NCI-H2029 treated with DMSO at 0.1 percent for 48 hours (cell line): ENCODE results near the gene RRP15.

ENCODE experiments used
- DNase-seq: peaks from one replicate; lab custom pipeline; 2025; lab: John Stamatoyannopoulos, UW

Gene RRP15

DNA sequence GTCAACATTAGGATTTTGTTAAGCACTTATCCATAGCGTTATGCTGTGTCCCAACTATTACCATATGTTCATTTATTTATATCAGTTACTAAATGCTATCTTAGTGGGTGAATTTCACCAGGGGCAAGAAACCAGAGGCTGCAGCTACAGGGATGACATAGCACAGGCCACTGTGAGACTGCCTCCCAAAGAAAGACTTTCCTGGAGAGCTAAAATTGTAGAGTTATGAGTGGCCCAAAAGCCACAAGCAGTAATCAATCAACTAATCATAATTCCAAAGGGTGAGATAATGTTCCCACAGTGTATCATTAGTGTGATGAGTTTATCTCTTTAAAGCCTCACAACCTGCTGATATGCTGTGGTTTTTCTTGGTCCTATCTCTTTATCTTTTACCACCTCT, 56.2 kb downstream of the RRP15 start:
- no peak for DNase-seq

DNA sequence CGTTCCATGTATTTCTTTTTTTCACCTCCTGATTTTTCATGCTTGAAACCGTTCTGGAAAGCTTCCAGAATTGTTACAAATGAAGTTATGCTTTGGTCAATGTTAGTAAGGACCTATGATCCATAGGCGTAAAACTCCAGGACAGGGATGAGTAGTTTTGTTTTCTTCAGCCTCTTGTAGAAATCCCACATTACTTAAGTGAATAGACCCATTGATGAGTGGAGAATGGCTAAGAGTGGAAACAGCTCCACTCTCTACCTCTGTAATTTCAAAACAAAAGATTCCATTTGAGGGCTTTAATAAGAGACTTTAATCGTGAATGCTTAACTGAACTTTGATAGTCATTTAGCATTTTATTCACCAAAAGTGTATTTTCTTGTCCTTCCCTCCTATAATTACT, 57.0 kb downstream of the RRP15 start:
- DNase-seq: no peak

- DNase-seq: peak; percentile 62
Measured at GRCh38 chr1:218344814-218345672, 60.0 kb downstream of the RRP15 start, which contains the start of gene TGFB2. TGFB2 (plus strand) TSS chr1:218345336; CDS start chr1:218346702, 1,366 bp downstream.

GRCh38 chr1:218345673-218346390, 60.7 kb downstream of the RRP15 start:
- DNase-seq: no peak

DNA sequence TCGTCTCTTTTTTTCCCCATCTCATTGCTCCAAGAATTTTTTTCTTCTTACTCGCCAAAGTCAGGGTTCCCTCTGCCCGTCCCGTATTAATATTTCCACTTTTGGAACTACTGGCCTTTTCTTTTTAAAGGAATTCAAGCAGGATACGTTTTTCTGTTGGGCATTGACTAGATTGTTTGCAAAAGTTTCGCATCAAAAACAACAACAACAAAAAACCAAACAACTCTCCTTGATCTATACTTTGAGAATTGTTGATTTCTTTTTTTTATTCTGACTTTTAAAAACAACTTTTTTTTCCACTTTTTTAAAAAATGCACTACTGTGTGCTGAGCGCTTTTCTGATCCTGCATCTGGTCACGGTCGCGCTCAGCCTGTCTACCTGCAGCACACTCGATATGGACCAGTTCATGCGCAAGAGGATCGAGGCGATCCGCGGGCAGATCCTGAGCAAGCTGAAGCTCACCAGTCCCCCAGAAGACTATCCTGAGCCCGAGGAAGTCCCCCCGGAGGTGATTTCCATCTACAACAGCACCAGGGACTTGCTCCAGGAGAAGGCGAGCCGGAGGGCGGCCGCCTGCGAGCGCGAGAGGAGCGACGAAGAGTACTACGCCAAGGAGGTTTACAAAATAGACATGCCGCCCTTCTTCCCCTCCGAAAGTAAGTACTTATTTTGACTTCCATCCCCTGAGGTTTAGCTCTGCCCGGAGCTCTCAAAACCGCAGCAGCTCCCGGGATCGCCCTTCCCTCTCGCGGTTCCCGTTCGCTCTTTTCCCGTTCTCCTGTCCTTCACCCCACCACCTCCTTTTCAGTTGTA, 61.5 kb downstream of the RRP15 start:
- DNase-seq: no peak

DNA sequence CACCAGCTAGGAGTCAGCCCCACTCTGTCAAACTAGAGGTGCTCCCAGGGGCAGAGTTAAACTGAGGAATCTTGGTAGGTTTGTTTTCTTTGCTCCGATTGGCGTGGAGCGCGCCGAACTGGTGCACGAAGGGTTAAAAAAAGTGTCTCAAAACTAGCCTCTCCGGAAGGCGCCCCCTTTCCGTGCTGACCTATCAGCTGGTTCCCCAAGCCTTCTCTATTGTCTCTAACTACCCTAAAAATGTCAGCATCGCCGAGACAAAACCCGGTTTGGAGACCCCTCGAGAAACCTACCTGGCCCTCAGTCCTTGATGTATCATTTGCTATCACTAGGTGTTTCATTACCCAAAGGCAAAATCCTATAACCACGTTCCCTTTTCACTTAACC, 62.2 kb downstream of the RRP15 start:
- no peak for DNase-seq

- DNase-seq: peak; percentile 54
Measured at GRCh38 chr1:218347723-218348627, 62.9 kb downstream of the RRP15 start.

GRCh38 chr1:218348628-218349071, 63.6 kb downstream of the RRP15 start:
- peak; percentile 68 for DNase-seq

- DNase-seq: no peak
Measured at GRCh38 chr1:218349348-218350034, 64.4 kb downstream of the RRP15 start.

GRCh38 chr1:218350035-218350525, 65.0 kb downstream of the RRP15 start:
- DNase-seq: no peak

GRCh38 chr1:218350801-218351266, 65.7 kb downstream of the RRP15 start:
- DNase-seq: no peak

- DNase-seq: no peak
Measured at GRCh38 chr1:218351391-218352074, 66.4 kb downstream of the RRP15 start.

DNA sequence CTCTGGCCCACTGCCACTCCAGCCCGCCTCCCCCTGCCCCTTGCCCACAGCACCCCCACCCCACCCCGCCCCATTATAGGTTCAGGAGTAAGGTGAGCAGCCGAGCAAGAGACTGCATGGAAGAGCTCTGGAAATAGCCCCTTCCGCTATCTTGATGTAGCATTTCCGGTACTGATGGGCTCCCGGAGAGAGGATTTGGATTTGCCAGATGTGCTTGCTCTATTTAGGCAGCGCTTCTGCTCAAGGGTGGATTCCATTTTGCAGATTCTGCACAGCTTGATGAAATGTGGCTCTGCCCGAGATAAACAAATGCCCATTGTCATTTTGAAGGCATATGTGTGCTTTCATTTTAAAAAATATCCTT, 67.0 kb downstream of the RRP15 start:
- no peak for DNase-seq

- no peak for DNase-seq
Measured at GRCh38 chr1:218353656-218354055, 68.6 kb downstream of the RRP15 start.

DNA sequence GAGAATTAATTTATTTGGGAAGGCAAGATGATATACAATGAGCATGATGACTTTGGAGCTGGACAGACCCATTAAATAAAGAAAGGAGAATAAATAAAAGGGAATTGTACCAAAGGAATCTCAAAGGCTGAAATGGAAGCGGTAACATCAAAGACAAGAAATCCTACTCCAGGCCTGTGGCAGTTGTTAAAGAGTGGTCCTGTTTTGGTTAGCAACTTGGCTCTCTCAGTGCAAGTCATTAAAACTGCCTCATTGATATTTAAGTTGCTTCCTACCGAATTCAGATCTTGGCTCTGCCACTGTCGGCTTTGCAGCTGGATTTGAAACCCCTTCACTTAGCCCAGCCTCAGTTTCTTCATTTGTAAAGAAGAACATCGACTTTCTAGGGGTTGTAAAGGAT, 70.2 kb downstream of the RRP15 start:
- DNase-seq: no peak

DNA sequence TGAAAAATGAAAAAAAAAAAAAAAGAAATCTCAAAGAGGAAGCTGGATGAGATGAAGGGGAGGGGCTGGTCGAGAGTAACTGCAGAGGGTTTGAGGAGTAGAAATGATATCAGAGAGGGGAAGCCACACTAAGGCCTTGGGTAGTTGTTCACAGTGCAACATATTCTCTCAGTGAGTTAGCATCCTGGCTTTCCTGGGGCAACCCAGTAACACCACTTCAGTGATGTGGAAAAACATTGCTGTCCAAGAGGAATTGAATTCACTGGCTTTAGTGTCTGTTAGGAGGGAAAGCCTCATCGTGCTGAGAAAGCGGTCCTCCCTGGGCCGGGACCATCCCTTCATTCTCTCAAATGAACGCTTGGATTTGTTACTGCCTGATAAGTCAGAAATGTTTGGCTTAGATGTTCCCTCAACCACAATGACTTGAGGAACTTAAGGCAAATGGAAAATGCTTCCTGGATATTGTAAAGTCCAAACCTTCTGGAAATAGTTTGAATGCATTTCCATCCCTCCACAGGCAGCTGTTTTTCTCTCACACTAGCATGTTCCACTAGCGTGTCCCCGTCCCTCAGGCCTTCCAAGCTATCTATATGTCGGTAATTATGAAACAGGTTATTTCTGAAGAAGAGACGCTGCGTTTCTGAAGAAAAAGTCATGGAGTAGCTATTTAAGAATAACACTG, 72.3 kb downstream of the RRP15 start:
- no peak for DNase-seq

DNA sequence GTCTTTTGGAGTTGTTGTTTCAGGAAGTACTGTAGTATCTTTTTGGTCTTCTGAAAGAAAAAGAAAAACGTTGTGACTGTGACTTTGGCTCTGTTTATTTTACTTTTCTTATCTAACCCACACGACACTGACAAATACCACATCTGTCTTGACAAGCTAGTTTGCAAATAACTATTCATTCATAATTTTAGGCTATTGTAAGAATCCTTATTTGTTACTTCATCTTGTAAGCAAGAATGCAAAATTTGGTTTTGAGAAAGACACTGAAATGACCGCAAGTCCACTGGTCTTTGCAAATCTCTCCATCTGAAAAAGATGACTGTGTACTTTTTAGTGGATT, 72.8 kb downstream of the RRP15 start:
- no peak for DNase-seq

DNA sequence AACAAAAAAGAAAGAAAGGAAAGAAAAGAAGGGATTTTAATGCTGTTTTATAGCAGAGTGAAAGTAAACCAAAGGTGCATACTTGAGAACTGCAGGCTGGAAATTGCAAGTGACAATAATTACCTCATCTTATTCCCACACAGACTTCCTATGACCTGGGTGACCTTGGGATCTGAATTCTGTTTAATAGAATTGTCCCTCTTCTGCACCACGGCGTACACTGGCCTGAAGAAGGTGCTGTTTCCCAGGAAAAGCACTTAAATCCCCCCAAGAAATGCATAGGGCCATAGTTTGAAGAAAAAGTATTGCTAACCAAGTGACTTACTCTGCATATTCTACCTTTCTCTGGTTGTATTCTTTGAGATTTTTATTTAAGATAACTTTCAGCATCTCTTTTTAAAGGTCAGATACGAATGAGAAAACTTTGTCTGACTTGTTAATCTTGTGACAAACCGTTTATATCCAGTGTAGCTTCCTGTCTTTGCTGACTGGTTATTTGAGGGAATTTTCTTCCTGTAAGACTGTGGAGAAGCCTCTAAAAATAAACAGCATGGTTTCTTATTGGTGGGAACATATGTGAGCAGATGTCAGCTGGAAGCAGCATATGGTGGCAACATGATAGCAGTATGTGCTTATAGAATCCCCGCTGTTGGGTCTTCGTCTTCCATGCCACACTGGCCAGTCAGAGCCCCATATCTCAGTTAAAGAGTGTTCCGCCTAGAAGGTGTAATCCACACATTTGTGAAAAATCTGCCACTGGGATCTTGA, 76.4 kb downstream of the RRP15 start:
- DNase-seq: no peak
